ENCODE results near the gene ACTBL2. TPM values are rescaled to one million over a fixed set of nuclear protein-coding genes. Genes with fewer than 3 reads are reported as not detected.

The ACTBL2 gene
- total and polyA plus RNA-seq, 3 donors from 2014 or later: 0.15 to 0.16 TPM; not detected in 1

GRCh38 chr5:57499262-57500050 lies 16.8 kb upstream of the ACTBL2 start:
- Histone ChIP-seq H3K9me3 (no peaks in the 10 kb centered on the region), H3K4me3 (no peak overlapping the region), H3K27me3 (no peaks in the 10 kb centered on the region), H3K27ac (no peak overlapping the region), H3K36me3 (ENCODE audit: low read depth, missing control alignments) (no peaks in the 10 kb centered on the region), H3K4me1 (no peaks in the 10 kb centered on the region)
- TF ChIP-seq, protein P1, sequence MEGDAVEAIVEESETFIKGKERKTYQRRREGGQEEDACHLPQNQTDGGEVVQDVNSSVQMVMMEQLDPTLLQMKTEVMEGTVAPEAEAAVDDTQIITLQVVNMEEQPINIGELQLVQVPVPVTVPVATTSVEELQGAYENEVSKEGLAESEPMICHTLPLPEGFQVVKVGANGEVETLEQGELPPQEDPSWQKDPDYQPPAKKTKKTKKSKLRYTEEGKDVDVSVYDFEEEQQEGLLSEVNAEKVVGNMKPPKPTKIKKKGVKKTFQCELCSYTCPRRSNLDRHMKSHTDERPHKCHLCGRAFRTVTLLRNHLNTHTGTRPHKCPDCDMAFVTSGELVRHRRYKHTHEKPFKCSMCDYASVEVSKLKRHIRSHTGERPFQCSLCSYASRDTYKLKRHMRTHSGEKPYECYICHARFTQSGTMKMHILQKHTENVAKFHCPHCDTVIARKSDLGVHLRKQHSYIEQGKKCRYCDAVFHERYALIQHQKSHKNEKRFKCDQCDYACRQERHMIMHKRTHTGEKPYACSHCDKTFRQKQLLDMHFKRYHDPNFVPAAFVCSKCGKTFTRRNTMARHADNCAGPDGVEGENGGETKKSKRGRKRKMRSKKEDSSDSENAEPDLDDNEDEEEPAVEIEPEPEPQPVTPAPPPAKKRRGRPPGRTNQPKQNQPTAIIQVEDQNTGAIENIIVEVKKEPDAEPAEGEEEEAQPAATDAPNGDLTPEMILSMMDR (IDR thresholded peaks at IDR 0.05): peak in 2 of 3 experiments; percentile 51 to 52
- no peak for TF ChIP-seq POLR2A (IDR thresholded peaks at IDR 0.05)
- intact Hi-C loops (cut with DNase I; ENCODE audit: low total_unique reads): loop anchor here (10.0 kb wide), 1 partner anchor 285 kb away; no protein-coding TSS in a partner anchor
- peak; percentile 41 for DNase-seq
- WGBS, 2 donors: 37 to 46% methylated on average over 8 of the region's 8 CpGs

GRCh38 chr5:57497733-57498132 lies 15.1 kb upstream of the ACTBL2 start:
- Histone ChIP-seq H3K4me3 (no peak overlapping the region), H3K36me3 (ENCODE audit: low read depth, missing control alignments) (no peaks in the 10 kb centered on the region), H3K4me1 (no peaks in the 10 kb centered on the region), H3K27ac (no peak overlapping the region), H3K9me3 (no peaks in the 10 kb centered on the region), H3K27me3 (no peaks in the 10 kb centered on the region)
- DNase-seq: no peak
- TF ChIP-seq, protein P1 (IDR thresholded peaks at IDR 0.05): no peak
- TF ChIP-seq POLR2A (IDR thresholded peaks at IDR 0.05): no peak
- intact Hi-C loops (cut with DNase I; ENCODE audit: low total_unique reads): no loop called here

GRCh38 chr5:57495285-57496086 lies 12.9 kb upstream of the ACTBL2 start:
- H3K4me1 ChIP-seq: no peaks in the 10 kb centered on the region
- H3K36me3 ChIP-seq (ENCODE audit: low read depth, missing control alignments): no peaks in the 10 kb centered on the region
- TF ChIP-seq POLR2A (IDR thresholded peaks at IDR 0.05): no peak
- TF ChIP-seq, protein P1 (IDR thresholded peaks at IDR 0.05): no peak
- H3K27ac ChIP-seq: no peak overlapping the region
- 79 to 80% methylated on average over 6 of the region's 6 CpGs for WGBS, 2 donors
- H3K4me3 ChIP-seq: no peak overlapping the region
- no peaks in the 10 kb centered on the region for H3K9me3 ChIP-seq
- DNase-seq: no peak
- H3K27me3 ChIP-seq: no peaks in the 10 kb centered on the region
- intact Hi-C loops (cut with DNase I; ENCODE audit: low total_unique reads): no loop called here

DNA sequence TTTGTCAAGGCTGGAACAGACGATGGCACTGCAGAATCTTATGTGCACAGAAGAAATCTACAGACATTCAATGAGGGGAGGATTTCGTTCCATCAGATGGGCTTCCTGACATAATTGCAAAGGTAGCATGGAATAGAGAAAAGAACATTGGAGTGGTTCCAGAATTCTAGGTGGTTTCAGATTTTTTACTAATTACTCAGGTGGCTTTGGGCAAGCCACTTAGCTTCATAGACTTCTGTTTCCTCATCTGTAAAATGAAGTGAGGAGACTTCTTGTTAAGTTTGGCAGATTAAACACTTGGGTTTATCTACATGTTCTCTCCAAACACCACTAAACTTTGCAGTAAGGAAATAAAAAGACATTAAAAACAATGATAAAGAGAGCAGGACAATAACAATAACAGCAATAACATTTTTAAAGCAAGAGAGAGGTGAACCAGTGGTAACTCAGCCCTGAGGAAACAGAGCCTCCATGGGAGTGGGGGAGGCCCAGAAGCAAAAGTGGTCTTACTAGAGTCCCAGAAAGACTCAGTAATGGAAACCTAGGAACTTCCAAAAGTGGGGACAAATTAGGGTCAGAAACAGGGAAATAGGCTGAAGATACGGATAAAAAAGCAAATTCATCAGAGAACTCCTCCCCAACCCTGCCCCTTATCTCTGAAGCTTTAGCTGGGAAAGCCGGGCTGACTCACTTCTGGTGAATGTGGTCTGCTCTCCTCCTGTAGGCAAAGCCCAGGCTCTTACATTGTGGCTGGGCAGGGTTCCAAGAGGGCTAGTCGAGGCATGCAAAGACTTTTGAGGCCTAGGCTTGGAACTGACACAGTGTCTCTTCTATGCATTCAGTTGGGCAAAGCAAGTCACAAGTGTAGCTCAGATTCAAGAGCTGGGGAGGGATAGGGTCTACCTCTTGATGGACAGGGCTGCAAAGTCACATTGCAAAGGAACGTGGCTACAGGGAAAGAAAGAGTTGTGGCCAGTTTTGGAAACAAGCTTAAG lies 11.8 kb upstream of the ACTBL2 start:
- H3K9me3 ChIP-seq: no peaks in the 10 kb centered on the region
- WGBS, 2 donors: 65 to 73% methylated on average over 6 of the region's 6 CpGs
- no peak overlapping the region for H3K27ac ChIP-seq
- intact Hi-C loops (cut with DNase I; ENCODE audit: low total_unique reads): no loop called here
- H3K27me3 ChIP-seq: no peaks in the 10 kb centered on the region
- no peak overlapping the region for H3K4me3 ChIP-seq
- H3K4me1 ChIP-seq: no peaks in the 10 kb centered on the region
- no peaks in the 10 kb centered on the region for H3K36me3 ChIP-seq (ENCODE audit: low read depth, missing control alignments)
- DNase-seq: no peak
- TF ChIP-seq, protein P1 (IDR thresholded peaks at IDR 0.05): no peak
- TF ChIP-seq POLR2A (IDR thresholded peaks at IDR 0.05): no peak
